Measurements from ENCODE around the gene EIF4ENIF1.

The EIF4ENIF1 gene

GRCh38 chr22:31449506-31449905 is 40.1 kb downstream of the EIF4ENIF1 start:
- no peak overlapping the region for H2BK5ac ChIP-seq (ENCODE audit: low read depth, low read length, poor library complexity, severe bottlenecking)
- no peak overlapping the region for H3K9ac ChIP-seq (ENCODE audit: low read length)
- H3K4ac ChIP-seq (ENCODE audit: low read depth in 1 of 2, low read length in 2 of 2): no peak overlapping the region
- DNase-seq: no peak
- H3K27me3 ChIP-seq (ENCODE audit: control insufficient read depth in 1 of 2, insufficient read depth in 1 of 2, low read length in 2 of 2): no peaks in the 10 kb centered on the region
- 93% methylated on average over 4 of the region's 4 CpGs for WGBS
- no peak overlapping the region for H3K4me3 ChIP-seq (ENCODE audit: insufficient read depth in 1 of 2, low read depth in 1 of 2, low read length in 2 of 2)
- H3K23ac ChIP-seq (ENCODE audit: low read length in 2 of 2): no peak overlapping the region
- peaks cover 3% of the 10 kb centered on the region for H3K4me1 ChIP-seq (ENCODE audit: control insufficient read depth, insufficient read depth, low read depth, low read length)
- H3K9me3 ChIP-seq (ENCODE audit: control insufficient read depth, low read length): no peaks in the 10 kb centered on the region
- H2BK15ac ChIP-seq (ENCODE audit: low read depth, poor library complexity, severe bottlenecking): no peak overlapping the region
- H2AFZ ChIP-seq (ENCODE audit: low read depth, low read length): no peak overlapping the region
- no peak overlapping the region for H3K4me2 ChIP-seq (ENCODE audit: low read length, poor library complexity, severe bottlenecking)
- no peak overlapping the region for H2AK5ac ChIP-seq (ENCODE audit: low read length, severe bottlenecking)
- no peak overlapping the region for H2BK12ac ChIP-seq (ENCODE audit: low read length in 2 of 2)
- peaks cover 30% of the 10 kb centered on the region for H3K79me1 ChIP-seq (replicated peaks; ENCODE audit: low read length, poor library complexity, severe bottlenecking)
- no peak overlapping the region for H4K91ac ChIP-seq (ENCODE audit: low read length)
- H3K36me3 ChIP-seq (ENCODE audit: control insufficient read depth in 1 of 2, insufficient read depth in 2 of 2, low read depth in 1 of 2, low read length in 2 of 2): peaks cover 36 to 82% of the 10 kb centered on the region in 2 experiments
- H4K8ac ChIP-seq (ENCODE audit: low read length): no peak overlapping the region
- H3K14ac ChIP-seq (ENCODE audit: low read length in 2 of 2): no peak overlapping the region
- H2BK120ac ChIP-seq (ENCODE audit: low read depth, low read length): no peak overlapping the region
- no peak overlapping the region for H3K27ac ChIP-seq (ENCODE audit: low read length, poor library complexity, severe bottlenecking)
- no peak overlapping the region for H3K18ac ChIP-seq (ENCODE audit: low read depth in 1 of 2, low read length in 2 of 2)

GRCh38 chr22:31448382-31448781 is 41.3 kb downstream of the EIF4ENIF1 start:
- peaks cover 3% of the 10 kb centered on the region for H3K4me1 ChIP-seq (ENCODE audit: control insufficient read depth, insufficient read depth, low read depth, low read length)
- no peak overlapping the region for H2BK12ac ChIP-seq (ENCODE audit: low read length in 2 of 2)
- H3K14ac ChIP-seq (ENCODE audit: low read length in 2 of 2): no peak overlapping the region
- H3K4me3 ChIP-seq (ENCODE audit: insufficient read depth in 1 of 2, low read depth in 1 of 2, low read length in 2 of 2): no peak overlapping the region
- H2AFZ ChIP-seq (ENCODE audit: low read depth, low read length): no peak overlapping the region
- H3K79me1 ChIP-seq (replicated peaks; ENCODE audit: low read length, poor library complexity, severe bottlenecking): peaks cover 31% of the 10 kb centered on the region
- no peak overlapping the region for H2BK5ac ChIP-seq (ENCODE audit: low read depth, low read length, poor library complexity, severe bottlenecking)
- H3K9me3 ChIP-seq (ENCODE audit: control insufficient read depth, low read length): no peaks in the 10 kb centered on the region
- no peak for DNase-seq
- H2AK5ac ChIP-seq (ENCODE audit: low read length, severe bottlenecking): no peak overlapping the region
- WGBS: 100% methylated on average over 2 of the region's 2 CpGs
- H3K4me2 ChIP-seq (ENCODE audit: low read length, poor library complexity, severe bottlenecking): no peak overlapping the region
- H3K23ac ChIP-seq (ENCODE audit: low read length in 2 of 2): no peak overlapping the region
- no peak overlapping the region for H3K4ac ChIP-seq (ENCODE audit: low read depth in 1 of 2, low read length in 2 of 2)
- no peak overlapping the region for H3K9ac ChIP-seq (ENCODE audit: low read length)
- no peak overlapping the region for H3K18ac ChIP-seq (ENCODE audit: low read depth in 1 of 2, low read length in 2 of 2)
- H2BK120ac ChIP-seq (ENCODE audit: low read depth, low read length): no peak overlapping the region
- no peak overlapping the region for H3K27ac ChIP-seq (ENCODE audit: low read length, poor library complexity, severe bottlenecking)
- H3K36me3 ChIP-seq (ENCODE audit: control insufficient read depth in 1 of 2, insufficient read depth in 2 of 2, low read depth in 1 of 2, low read length in 2 of 2): peaks cover 42 to 82% of the 10 kb centered on the region in 2 experiments
- H4K8ac ChIP-seq (ENCODE audit: low read length): no peak overlapping the region
- no peak overlapping the region for H4K91ac ChIP-seq (ENCODE audit: low read length)
- no peak overlapping the region for H2BK15ac ChIP-seq (ENCODE audit: low read depth, poor library complexity, severe bottlenecking)
- H3K27me3 ChIP-seq (ENCODE audit: control insufficient read depth in 1 of 2, insufficient read depth in 1 of 2, low read length in 2 of 2): no peaks in the 10 kb centered on the region

DNA sequence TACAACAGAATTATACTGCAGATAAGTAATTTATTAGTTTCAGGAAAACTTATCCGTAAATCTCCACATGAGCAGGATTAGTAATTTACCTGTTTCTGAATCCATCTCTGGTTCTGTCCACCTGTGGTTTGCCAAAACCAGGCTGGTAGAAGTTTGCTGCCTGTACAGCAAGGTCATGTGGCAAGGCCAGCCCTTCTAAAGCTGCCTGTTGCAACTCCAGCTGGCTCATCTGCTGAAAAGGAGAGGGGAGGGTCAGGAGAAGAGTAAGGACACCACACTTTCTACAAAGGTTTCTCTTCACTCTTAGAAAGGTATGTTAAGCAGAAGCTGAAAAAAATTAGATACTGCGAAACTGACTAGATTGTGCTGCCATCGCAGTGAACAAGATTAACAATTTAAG is 42.3 kb downstream of the EIF4ENIF1 start:
- DNase-seq: no peak
- Histone ChIP-seq H2BK12ac (ENCODE audit: low read length in 2 of 2) (no peak overlapping the region), H3K27ac (ENCODE audit: low read length, poor library complexity, severe bottlenecking) (no peak overlapping the region), H3K18ac (ENCODE audit: low read depth in 1 of 2, low read length in 2 of 2) (no peak overlapping the region), H3K4me1 (ENCODE audit: control insufficient read depth, insufficient read depth, low read depth, low read length) (peaks cover 3% of the 10 kb centered on the region), H4K91ac (ENCODE audit: low read length) (no peak overlapping the region), H3K79me1 (replicated peaks; ENCODE audit: low read length, poor library complexity, severe bottlenecking) (peaks cover 32% of the 10 kb centered on the region), H3K9me3 (ENCODE audit: control insufficient read depth, low read length) (no peaks in the 10 kb centered on the region), H4K8ac (ENCODE audit: low read length) (no peak overlapping the region), H3K4me2 (ENCODE audit: low read length, poor library complexity, severe bottlenecking) (no peak overlapping the region), H2BK15ac (ENCODE audit: low read depth, poor library complexity, severe bottlenecking) (no peak overlapping the region), H3K4me3 (ENCODE audit: insufficient read depth in 1 of 2, low read depth in 1 of 2, low read length in 2 of 2) (no peak overlapping the region), H3K27me3 (ENCODE audit: control insufficient read depth in 1 of 2, insufficient read depth in 1 of 2, low read length in 2 of 2) (no peaks in the 10 kb centered on the region), H3K36me3 (ENCODE audit: control insufficient read depth in 1 of 2, insufficient read depth in 2 of 2, low read depth in 1 of 2, low read length in 2 of 2) (peaks cover 47 to 83% of the 10 kb centered on the region in 2 experiments), H2BK120ac (ENCODE audit: low read depth, low read length) (no peak overlapping the region), H3K4ac (ENCODE audit: low read depth in 1 of 2, low read length in 2 of 2) (no peak overlapping the region), H2BK5ac (ENCODE audit: low read depth, low read length, poor library complexity, severe bottlenecking) (no peak overlapping the region), H2AK5ac (ENCODE audit: low read length, severe bottlenecking) (no peak overlapping the region), H3K9ac (ENCODE audit: low read length) (no peak overlapping the region), H3K23ac (ENCODE audit: low read length in 2 of 2) (no peak overlapping the region), H2AFZ (ENCODE audit: low read depth, low read length) (no peak overlapping the region), H3K14ac (ENCODE audit: low read length in 2 of 2) (no peak overlapping the region)
- WGBS: 100% methylated on average over 3 of the region's 3 CpGs

GRCh38 chr22:31446767-31447166 is 42.9 kb downstream of the EIF4ENIF1 start:
- Histone ChIP-seq H3K18ac (ENCODE audit: low read depth in 1 of 2, low read length in 2 of 2) (no peak overlapping the region), H3K36me3 (ENCODE audit: control insufficient read depth in 1 of 2, insufficient read depth in 2 of 2, low read depth in 1 of 2, low read length in 2 of 2) (peaks cover 48 to 84% of the 10 kb centered on the region in 2 experiments), H3K23ac (ENCODE audit: low read length in 2 of 2) (no peak overlapping the region), H4K8ac (ENCODE audit: low read length) (no peak overlapping the region), H2BK120ac (ENCODE audit: low read depth, low read length) (no peak overlapping the region), H2BK12ac (ENCODE audit: low read length in 2 of 2) (no peak overlapping the region), H3K27me3 (ENCODE audit: control insufficient read depth in 1 of 2, insufficient read depth in 1 of 2, low read length in 2 of 2) (no peaks in the 10 kb centered on the region), H2BK5ac (ENCODE audit: low read depth, low read length, poor library complexity, severe bottlenecking) (no peak overlapping the region), H2BK15ac (ENCODE audit: low read depth, poor library complexity, severe bottlenecking) (no peak overlapping the region), H3K27ac (ENCODE audit: low read length, poor library complexity, severe bottlenecking) (no peak overlapping the region), H3K4me3 (ENCODE audit: insufficient read depth in 1 of 2, low read depth in 1 of 2, low read length in 2 of 2) (no peak overlapping the region), H3K9ac (ENCODE audit: low read length) (no peak overlapping the region), H3K79me1 (replicated peaks; ENCODE audit: low read length, poor library complexity, severe bottlenecking) (peaks cover 36% of the 10 kb centered on the region), H3K4ac (ENCODE audit: low read depth in 1 of 2, low read length in 2 of 2) (no peak overlapping the region), H3K9me3 (ENCODE audit: control insufficient read depth, low read length) (no peaks in the 10 kb centered on the region), H3K14ac (ENCODE audit: low read length in 2 of 2) (no peak overlapping the region), H2AFZ (ENCODE audit: low read depth, low read length) (no peak overlapping the region), H2AK5ac (ENCODE audit: low read length, severe bottlenecking) (no peak overlapping the region), H4K91ac (ENCODE audit: low read length) (no peak overlapping the region), H3K4me1 (ENCODE audit: control insufficient read depth, insufficient read depth, low read depth, low read length) (peaks cover 3% of the 10 kb centered on the region), H3K4me2 (ENCODE audit: low read length, poor library complexity, severe bottlenecking) (no peak overlapping the region)
- WGBS: 100% methylated on average over 1 of the region's 2 CpGs
- DNase-seq: no peak
